ENCODE measurements around the gene ARHGAP44.

ARHGAP44 gene

DNA sequence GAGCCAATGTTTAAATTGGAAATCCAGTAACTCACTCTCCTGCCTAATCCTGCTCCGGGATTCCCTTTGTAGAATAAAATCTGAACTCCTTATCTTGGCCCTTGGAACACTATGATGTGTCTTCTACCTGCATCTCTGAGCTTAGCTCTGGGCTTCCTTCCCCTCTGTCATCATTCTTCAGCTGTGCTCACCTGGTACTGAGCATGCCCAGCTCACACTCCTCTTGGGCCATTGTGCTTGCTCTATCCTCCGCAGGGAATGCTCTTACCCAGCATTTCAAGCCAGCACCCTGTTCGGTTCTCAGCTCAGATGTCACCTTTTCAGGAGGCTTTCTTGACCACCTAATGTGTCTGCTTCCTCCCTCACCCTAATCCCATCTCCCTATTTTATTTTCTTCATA, 112.7 kb downstream of the ARHGAP44 start:
- no peak for DNase-seq

DNA sequence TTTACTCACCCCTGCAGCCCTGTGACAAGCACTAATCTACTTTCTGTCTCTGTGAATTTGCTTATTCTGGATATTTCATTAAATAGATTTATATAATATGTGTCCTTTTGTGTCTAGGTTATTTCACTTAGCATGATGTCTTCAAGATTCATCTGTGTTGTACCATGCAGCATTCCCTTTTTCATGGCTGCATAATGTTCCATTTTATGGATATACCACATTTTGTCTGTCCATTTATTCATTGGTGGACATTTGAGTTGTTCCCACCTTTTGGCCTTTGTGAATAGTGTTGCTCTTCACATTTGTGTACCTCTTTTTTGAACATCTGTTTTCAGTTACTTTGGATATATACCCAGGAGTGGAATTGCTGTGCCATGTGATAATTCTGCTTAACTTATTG, 118.2 kb downstream of the ARHGAP44 start:
- no peak for DNase-seq

DNA sequence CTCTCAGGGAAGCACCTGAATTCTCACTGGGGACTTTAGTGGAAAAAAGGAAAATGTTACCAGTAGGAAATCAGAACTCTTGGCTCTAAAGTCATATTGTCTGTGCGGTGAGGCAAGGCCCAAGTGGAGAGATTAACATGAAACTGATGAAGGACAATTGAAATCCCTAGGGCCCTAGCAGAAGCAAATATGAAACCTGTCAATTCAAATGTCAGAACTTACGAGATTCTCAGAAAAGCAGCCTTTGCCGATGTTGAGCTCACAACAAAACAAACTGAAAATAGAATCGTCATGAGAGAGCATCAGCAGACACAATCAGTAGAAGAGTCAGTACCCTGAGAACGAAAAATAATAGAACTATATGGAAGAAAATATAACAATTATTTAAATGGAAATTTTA, 119.7 kb downstream of the ARHGAP44 start:
- no peak for DNase-seq

DNA sequence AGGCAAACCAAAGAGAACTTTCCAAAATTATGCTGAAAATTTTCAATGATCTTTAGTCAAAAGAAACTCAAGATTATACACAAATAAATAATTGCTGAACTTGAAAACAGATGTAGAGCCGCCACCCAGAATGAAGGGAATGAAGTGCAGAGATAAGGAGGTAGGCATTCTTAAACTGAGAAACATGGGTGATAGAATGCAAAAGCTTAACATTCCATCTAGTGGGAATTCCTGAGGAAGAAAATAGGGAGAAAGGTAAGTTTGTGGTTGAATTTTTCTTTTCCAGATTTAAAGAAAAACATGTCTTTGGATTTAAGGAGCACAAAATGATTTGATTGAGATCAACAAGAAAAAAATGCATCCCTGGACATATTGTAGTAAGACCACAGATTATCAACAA, 120.2 kb downstream of the ARHGAP44 start:
- no peak for DNase-seq

DNA sequence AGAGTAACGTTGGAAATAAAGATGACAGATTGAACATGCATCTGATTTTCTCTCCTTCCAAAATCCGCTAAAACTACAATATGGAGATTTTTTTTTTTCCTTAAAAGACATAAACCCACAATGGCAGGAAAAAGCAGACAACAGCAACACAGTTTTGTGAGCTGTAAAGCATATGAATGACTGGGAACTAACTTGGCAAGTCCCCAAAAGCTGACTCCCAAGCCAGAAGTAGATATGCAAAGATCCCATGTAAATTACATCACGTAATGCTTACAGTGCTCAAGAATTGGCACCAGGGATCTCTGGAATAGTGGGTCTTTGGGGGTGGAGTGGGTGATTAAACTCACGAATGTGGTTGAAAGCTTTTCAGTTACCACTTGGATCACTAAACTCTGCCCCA, 121.9 kb downstream of the ARHGAP44 start:
- DNase-seq: no peak

DNA sequence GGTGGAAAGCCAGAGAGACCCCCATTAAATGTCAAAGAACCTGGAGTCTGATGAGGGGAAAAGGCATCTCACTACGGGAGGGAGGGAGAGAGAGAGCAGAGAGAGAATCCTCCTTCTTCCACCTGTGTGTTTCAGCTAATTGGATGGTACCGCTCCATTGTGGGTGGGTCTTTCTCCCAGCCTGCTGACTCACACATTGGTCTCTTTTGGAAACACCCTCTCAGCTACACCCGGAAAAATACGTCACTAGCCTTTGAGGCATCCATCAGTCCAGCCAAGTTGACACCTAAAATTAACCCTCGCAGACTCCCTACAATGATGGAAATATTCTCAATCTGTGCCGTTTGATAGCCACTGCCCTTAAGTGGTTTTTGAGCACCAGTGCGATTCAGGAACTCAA, 128.1 kb downstream of the ARHGAP44 start:
- no peak for DNase-seq

DNA sequence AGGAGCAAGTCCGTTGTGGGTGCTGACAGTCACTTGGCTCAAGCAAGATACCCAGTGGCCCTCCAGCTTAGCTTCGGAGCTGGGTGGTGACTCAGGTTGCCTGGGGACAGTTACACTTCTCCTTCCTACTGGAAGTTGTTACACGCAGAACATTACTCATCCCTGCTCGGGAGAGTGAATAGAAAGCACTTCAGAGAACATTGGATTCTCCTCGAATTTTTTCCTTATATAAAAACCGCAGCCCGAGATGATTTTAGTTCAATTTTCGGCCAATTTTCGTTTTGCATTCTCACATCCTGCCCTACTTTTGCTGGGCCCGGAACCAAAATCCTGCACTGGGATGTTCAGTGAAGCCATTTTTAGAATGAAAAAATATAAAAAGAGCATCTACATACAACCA, 128.8 kb downstream of the ARHGAP44 start:
- DNase-seq: peak; percentile 62

DNA sequence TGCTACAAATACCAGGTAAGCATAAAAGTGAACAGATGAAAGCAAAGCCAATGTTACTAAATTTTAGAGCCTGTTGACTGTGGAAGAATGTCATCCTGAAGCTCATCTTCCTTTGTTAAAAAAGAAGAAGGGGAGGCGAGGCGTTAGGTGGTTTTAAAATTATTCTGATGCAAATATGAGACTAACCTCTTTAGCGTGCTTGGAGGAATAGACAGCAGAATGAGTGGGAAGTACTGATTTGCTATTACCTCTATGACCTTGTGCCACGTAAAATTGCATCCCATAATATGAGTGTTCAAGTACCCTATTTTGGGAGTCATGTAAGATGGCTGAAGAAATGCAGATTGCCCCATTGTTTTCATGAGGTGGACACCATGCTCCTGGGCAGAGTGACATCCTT, 132.8 kb downstream of the ARHGAP44 start:
- no peak for DNase-seq

DNA sequence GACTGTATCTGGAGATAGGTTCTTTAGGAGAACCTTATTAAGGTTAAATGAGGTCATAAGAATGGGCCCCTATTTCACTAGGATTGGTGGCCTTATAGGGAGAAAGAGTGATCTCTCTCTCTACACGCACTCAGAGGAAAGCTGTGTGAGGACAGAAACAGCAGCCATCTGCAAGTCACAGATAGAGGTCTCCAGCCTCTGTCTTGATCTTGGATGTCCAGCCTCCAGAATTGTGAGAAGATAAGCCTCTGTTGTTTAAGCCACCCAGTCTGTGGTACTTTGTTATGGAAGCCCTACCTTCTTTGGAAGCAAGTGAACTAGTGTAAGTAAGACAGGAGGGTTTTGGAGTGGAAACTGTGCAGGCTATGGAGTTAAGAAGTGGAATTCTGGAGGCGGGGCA, 135.3 kb downstream of the ARHGAP44 start:
- no peak for DNase-seq

DNA sequence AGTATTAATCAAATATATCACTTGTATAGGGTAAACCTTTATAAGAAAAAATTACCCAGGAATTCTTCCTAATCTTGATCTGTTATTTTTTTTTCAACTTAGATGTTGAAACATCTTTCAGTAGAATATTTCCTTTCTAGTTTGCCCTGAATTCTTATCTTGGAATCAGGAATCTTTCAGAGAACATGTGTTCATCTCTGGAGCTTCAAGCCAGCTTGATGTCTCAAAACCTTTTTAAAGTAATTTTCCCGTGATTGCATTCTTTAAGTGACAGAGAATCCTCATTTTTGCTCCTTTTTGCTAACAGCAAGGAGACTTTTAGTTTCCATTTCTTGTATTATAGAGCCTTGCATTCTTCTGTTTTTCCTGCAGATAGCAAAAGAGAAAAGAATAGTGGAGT, 137.7 kb downstream of the ARHGAP44 start:
- no peak for DNase-seq

DNA sequence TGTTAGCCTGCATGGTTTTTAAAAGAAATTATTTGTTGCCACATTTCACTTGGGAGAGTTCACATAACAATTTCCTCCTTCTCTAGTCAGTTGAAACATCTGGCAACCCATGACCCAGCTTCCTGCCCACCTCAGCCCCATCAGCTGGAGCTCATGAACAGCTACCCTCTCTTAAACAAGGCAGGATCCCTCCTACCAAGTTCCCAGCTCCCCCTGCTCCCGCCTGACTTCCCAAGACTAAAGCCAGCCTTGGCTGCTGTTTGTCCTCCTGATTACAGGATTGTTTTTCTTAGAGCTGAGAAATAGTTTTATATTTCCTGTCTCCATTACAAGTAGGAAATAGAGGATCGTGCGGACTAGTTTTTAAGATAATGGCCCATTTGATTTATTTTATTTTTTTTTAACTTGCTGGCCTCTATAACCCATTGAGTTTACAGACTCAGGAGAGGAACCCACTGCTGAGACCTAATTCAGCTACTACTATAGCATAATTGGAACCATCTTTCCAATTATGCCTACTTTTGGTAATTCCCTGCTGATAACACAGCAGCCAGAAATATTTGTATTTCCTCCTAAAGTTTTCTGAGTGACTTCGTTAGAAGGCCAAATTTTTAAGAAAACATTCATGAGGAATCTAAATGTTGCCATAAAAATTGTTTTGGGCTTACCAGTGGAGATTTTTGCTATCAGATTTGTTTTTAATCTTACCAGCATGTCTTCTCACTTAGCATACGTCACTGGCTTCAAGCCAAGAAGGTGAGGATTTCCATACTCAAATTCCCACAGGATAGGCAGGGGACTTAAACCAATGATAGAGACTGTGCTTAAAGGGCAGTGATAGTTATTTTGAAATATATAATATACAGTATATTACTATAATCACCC, 138.5 kb downstream of the ARHGAP44 start:
- no peak for DNase-seq

DNA sequence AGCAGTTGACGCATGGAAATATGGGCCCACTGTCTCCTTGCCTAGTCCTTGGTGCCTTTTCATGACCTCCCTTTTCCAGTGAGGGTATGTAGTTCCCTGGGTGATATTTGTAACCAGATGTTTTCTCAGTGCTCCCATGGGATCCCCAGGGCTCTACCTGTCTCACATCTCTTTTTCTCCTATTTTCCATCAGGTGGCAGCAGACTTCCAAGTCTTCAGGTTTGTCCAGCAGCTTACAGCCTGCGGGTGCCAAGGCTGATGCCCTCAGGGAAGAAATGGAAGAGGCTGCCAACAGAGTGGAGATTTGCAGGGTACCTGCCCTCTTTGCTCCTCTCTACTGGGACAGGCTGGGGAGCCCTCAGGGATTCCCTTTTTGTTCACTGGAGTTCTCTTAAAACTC, 139.4 kb downstream of the ARHGAP44 start:
- DNase-seq: peak; percentile 10

DNA sequence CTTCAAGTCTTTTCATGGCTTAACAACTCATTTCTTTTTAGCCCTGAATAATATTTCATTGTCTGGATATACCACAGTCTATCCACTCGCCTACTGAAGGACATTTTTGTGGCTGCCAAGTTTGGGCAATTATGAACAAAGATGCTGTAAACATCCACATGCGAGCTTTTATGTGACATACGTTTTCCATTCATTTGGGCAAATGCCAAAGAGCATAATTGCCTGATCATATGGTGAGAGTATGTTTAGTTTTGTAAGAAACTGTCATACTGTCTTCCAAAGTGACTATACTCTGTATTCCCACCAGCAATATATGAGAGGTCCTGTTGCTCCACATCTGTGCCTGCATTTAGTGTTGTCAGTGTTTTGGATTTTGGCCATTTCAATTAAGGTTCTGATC, 147.2 kb downstream of the ARHGAP44 start:
- DNase-seq: no peak

DNA sequence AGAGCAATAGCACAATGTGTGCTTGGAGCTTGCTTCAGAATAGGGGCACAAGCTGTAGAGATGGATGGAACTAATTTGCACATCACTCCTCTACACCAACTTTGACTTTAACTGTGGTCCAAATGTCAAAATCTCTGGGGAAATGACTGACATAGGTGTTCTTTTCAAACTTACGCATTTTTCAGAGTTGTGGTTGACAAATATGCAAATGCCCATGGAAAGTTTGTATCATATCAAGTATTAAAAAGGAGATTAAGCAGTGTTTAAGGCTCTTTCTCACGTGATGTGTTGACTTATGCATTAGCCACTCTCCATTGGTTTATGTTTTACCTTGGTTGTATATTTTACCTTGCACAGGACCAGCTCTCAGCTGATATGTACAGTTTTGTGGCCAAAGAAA, 151.4 kb downstream of the ARHGAP44 start:
- no peak for DNase-seq

DNA sequence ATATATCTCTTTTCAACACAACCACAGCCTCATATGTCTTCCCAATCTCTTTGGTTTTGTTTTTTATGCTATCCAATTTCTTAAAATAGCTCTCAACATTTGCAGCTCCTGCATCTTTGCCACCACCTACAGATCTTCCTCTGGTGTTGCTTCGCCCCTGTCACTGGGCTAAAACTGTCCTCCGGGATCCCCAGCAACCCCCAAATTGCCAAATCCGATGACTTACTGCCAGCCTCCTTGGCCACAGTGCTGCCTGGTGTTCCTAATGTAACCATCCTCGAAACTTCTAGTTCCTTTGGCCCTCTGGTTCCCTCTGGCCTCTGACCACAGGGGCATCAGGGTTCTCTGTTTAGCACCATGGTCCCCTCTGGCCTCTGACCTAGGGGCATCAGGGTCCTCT, 157.7 kb downstream of the ARHGAP44 start:
- no peak for DNase-seq

DNA sequence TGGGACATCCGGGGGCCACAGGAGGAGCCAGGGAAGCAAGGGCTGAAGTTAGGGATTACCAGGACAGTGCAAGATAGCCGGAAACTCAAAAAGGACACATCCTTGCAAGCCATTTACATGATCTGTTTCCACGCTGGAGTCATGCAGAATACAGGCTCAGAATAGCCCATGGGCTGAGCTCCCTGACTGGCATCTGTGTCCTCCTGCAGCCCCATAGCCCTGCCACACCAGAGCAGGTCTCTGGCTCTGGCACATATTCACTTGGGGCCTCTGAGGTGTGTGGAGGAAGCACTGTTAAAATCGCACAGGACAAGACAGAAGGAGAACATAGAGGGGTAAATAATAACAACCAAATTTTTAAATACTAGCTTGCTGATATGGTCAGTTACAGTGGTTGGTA, 162.7 kb downstream of the ARHGAP44 start:
- DNase-seq: no peak

DNA sequence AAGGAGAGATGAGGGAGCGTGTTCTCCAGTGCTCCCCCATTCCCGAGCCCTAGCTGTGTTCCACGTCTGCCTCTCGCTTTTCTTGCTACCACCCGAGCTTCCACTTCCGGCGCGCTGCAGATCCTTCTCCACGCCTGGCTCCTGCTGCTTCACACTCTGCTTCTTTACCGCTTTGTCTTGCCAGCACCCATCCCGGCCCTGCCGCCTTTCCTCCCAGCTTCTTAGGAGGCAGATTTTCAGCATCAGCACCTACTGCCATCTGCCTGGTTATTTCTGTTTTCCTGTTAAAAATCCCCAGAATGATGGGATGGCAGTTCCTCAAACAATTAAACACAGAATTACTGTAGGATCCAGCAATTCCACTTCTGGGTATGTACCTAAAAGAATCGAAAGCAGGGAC, 163.9 kb downstream of the ARHGAP44 start:
- no peak for DNase-seq

DNA sequence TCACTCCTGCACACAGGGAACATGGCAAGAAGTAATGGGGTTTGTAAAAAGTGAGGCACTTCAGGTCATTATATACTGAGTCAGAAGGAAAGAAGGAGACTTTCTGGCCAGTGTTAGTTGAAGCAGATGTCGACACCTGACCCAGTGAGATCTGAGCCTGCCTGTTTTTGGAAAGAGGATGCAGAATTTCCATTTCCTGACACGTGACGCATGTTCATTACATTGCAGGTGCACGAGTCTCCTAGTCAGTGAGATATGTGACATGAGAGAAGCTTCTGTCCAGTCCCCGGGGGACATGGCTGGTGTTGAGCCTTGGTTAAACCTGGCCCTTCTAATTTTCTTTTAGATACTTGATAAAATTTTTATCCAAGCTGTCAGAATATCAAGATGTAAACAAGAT, 166.2 kb downstream of the ARHGAP44 start:
- DNase-seq: no peak

DNA sequence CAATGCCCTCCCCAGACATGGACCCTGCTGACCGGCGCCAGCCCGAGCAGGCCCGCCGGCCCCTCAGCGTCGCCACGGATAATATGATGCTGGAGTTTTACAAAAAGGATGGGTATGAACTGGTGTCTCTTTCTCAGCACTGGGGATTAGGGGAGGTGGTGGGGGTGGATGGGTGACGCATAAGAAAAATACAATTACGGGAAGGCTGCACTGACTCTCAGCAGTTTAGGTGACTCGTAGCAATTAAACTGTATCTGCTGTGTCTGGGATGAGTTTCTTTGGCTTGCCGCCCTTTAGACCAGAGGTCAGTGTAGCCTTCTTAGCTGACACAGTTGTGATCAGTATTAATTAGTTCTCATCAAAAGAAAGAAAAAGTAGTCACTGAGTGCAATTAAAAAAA, 169.5 kb downstream of the ARHGAP44 start:
- peak; percentile 40 for DNase-seq

DNA sequence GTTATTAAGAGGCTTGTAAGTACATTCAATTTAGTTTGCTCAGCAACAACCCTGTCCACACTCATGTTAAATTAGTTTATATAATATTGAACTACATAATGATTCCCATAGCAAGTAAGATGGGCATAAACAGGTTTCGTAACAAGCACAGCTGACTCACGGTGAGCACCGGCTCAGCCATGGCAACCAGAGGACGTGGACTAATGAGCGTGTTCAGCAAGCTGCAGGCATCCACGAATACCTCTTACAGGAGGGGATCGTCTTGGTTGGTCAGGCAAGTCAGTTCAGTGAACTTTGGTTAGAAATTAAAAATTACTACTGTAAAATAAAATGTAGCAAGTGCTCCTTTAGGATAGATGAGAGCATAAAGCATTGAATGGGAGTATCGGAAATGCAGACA, 170.1 kb downstream of the ARHGAP44 start:
- peak; percentile 24 for DNase-seq

DNA sequence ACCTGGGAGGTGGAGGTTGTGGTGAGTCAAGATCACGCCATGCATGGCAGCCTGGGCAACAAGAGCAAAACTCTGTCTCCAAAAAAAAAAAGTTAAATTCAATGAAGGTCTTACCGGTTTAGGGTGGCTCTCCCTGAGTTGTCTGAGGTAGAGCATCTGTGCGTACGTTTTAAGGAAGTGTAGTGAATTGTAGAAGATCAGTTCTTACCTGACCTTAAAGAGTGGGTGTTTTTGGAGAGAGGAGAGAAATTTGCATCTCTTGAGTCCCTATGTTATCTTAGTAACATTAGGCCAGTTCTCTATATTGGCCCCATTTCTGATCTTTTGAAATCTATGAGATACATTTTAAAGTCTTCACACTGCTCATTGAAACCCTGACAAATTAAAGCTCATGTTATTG, 172.4 kb downstream of the ARHGAP44 start:
- DNase-seq: no peak

DNA sequence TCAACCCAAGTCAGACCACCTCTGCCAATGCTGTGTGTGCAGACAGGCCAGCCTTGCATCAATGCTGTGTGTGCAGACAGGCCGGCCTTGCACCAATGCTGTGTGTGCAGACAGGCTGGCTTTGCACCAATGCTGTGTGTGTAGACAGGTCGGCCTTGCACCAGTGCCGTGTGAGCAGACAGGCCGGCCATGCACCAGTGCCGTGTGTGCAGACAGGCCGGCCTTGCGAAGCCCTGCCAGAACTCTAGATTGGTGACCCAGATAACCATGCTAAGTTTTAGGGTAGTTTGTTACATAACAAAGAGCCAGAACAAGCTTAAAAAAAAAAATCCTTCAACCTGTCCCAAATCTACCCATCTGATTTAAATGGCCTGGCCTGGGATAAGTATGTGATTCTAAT, 174.2 kb downstream of the ARHGAP44 start:
- no peak for DNase-seq

DNA sequence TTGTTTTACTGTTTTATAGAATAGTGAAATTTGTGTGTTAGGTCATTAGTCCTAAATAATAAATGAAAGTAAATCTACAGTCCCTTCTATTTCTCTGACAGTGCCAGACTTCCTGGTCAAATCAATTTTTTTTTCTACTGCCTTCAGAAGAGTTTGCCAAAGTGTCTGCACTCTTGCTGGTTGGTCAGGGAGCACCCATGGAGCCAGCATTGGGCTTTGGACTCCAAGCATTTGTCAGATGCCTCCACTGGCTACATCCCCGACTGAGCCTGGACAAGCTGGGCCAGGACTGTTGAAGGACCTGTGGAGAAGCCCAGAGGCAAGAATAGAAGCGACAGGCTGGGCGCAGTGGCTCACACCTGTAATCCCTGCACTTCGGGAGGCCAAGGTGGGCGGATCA, 174.9 kb downstream of the ARHGAP44 start:
- no peak for DNase-seq

DNA sequence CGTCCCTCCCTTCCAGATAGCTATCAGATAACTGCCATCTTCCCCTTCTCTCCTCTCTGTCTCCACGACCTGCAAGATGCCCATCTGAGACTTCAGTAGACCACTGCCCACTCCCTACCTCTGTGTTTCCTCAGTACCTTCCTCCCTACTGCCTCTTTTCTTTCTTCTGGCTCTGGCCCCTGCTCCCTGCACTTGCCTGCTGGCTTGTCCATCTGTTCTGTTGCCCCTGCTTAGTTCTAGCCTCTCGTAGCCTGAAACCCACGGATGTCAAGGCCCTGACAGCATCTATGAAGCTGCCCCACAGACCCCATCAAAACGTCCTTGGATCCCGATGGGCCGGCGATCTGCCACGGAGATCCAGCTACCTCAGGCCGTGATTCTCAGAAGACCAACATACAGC, 175.5 kb downstream of the ARHGAP44 start:
- no peak for DNase-seq

DNA sequence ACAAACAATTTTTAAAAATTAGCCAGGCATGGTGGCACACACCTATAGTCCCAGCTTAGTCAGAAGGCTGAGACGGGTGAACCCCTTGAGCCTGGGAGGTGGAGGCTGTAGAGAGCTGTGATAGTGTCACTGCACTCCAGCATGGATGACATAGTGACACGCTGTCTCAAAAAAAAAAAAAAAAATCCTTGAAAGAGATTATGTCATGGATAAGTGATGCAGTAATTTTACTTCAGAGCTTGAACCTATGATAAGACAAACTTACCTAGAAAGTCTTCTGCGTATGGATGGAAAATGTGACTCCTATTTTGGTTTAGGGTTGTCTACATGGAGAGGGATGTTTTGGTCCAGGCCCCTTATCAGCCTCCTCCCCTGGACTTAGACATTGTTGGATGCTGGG, 176.7 kb downstream of the ARHGAP44 start:
- DNase-seq: no peak
